Mucosa of stomach (tissue), 1 donor: Measurements from ENCODE around the gene AAGAB.

Experiments used
- H3K27me3 ChIP-seq: one replicate; pipeline ENCODE4 v1.7.0; 2013; ENCODE audit warnings: mild to moderate bottlenecking, low read length; ENCODE audit not compliant: control insufficient read depth, insufficient read depth
- H3K36me3 ChIP-seq: one replicate; pipeline ENCODE4 v1.7.0; 2013; ENCODE audit warnings: low read length; ENCODE audit not compliant: control insufficient read depth, insufficient read depth
- H3K4me1 ChIP-seq: one replicate; pipeline ENCODE4 v1.7.0; 2013; ENCODE audit warnings: mild to moderate bottlenecking, low read length; ENCODE audit not compliant: control insufficient read depth, insufficient read depth
- H3K4me3 ChIP-seq: one replicate; pipeline ENCODE4 v1.7.0; 2013; ENCODE audit warnings: low read length
- H3K9ac ChIP-seq: one replicate; pipeline ENCODE4 v1.7.0; 2013; ENCODE audit warnings: mild to moderate bottlenecking, low read length, moderate library complexity
- H3K9me3 ChIP-seq: one replicate; pipeline ENCODE4 v1.7.0; 2013; ENCODE audit warnings: mild to moderate bottlenecking, low read length, moderate library complexity; ENCODE audit not compliant: control insufficient read depth
- donor health status: Pancreatic carcinoma.

AAGAB gene

GRCh38 chr15:67224889-67225288 is 29.6 kb downstream of the AAGAB start:
- no peaks in the 10 kb centered on the region for H3K9me3 ChIP-seq
- H3K9ac ChIP-seq, result no peak overlapping the region
- no peaks in the 10 kb centered on the region for H3K4me1 ChIP-seq
- no peaks in the 10 kb centered on the region for H3K36me3 ChIP-seq
- no peak overlapping the region for H3K4me3 ChIP-seq
- H3K27me3 ChIP-seq, result no peaks in the 10 kb centered on the region

DNA sequence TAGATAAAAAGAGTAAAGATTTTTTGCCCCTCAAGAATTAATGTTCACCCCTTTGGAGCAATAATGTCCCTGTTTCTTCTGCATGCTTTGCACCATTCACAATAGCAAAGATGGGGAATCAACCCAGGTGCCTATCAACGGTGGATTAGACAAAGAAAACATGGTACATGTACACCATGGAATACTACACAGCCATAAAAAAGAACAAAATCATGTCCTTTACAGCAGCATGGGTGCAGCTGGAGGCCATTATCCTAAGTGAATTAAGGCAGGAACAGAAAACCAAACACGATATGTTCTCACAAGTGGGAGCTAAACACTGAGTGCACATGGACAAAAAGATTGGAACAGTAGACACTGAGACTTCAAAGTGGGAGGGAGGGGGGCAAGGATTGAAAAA is 35.2 kb downstream of the AAGAB start:
- no peaks in the 10 kb centered on the region for H3K4me1 ChIP-seq
- no peak overlapping the region for H3K9ac ChIP-seq
- H3K9me3 ChIP-seq, result no peaks in the 10 kb centered on the region
- no peaks in the 10 kb centered on the region for H3K27me3 ChIP-seq
- H3K36me3 ChIP-seq, result no peaks in the 10 kb centered on the region
- no peak overlapping the region for H3K4me3 ChIP-seq

- Histone ChIP-seq H3K4me1 (no peaks in the 10 kb centered on the region), H3K9me3 (no peaks in the 10 kb centered on the region), H3K9ac (no peak overlapping the region), H3K36me3 (no peaks in the 10 kb centered on the region), H3K27me3 (no peaks in the 10 kb centered on the region), H3K4me3 (no peak overlapping the region)
Measured at GRCh38 chr15:67218428-67218827, 36.0 kb downstream of the AAGAB start.

- Histone ChIP-seq H3K4me1 (no peaks in the 10 kb centered on the region), H3K9ac (no peak overlapping the region), H3K36me3 (no peaks in the 10 kb centered on the region), H3K27me3 (no peaks in the 10 kb centered on the region), H3K9me3 (no peaks in the 10 kb centered on the region), H3K4me3 (no peak overlapping the region)
Measured at GRCh38 chr15:67216859-67217258, 37.6 kb downstream of the AAGAB start.

GRCh38 chr15:67215102-67215501 is 39.4 kb downstream of the AAGAB start:
- H3K9me3 ChIP-seq, result no peaks in the 10 kb centered on the region
- H3K9ac ChIP-seq, result no peak overlapping the region
- H3K4me1 ChIP-seq, result no peaks in the 10 kb centered on the region
- no peaks in the 10 kb centered on the region for H3K36me3 ChIP-seq
- H3K27me3 ChIP-seq, result no peaks in the 10 kb centered on the region
- no peak overlapping the region for H3K4me3 ChIP-seq

- Histone ChIP-seq H3K9ac (no peak overlapping the region), H3K36me3 (no peaks in the 10 kb centered on the region), H3K9me3 (no peaks in the 10 kb centered on the region), H3K4me1 (no peaks in the 10 kb centered on the region), H3K4me3 (no peak overlapping the region), H3K27me3 (no peaks in the 10 kb centered on the region)
Measured at GRCh38 chr15:67212684-67213367, 41.6 kb downstream of the AAGAB start.

DNA sequence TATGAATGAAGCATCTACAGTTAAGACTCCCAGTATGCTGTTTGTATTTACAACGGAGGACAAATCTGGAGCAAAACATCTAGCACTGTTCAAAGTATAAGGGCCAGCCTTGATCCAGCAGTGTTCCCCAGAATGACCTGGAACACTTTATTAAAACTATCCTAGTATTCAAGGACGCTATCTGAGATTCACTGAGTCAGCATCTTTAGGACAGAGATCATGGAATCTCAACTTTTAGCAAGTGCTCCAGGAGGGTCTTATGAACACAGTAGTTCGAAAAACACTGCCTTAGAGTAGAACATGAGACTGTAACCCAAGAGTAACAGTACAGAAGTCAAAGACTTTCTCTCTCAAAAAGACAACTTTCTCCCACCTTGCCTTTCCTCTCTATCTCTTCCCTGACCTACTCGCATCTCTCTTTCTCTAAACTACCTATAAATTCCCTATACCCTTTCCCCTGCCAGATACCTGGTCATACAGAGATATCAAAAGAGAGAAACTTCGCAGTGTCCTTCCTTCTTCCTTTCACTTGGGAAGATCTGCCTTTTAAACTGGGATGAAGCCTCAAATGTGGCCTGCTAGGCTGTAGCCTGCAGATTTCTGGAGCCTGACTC is 43.8 kb downstream of the AAGAB start:
- no peaks in the 10 kb centered on the region for H3K36me3 ChIP-seq
- H3K9me3 ChIP-seq, result no peaks in the 10 kb centered on the region
- no peak overlapping the region for H3K9ac ChIP-seq
- H3K4me1 ChIP-seq, result no peaks in the 10 kb centered on the region
- no peak overlapping the region for H3K4me3 ChIP-seq
- H3K27me3 ChIP-seq, result no peaks in the 10 kb centered on the region

DNA sequence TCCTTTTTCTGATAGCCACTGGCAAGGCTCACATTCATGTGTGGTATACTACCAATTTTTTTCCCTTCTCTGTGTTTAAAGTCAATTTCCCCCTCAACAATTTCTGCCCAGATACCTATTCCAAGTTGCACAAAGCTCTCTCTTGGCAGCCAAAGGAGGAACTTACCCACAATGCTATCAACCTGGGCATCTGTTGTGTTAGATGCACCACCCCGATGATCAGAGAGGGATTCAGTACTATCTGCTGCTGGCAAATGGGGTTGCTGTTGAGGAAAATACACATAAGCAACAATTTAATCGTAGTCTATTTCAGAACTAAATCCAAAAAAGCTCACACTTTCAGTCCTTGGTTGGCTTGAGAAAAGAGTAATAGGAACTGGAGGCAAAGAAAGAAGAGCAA is 46.1 kb downstream of the AAGAB start:
- Histone ChIP-seq H3K27me3 (no peaks in the 10 kb centered on the region), H3K36me3 (no peaks in the 10 kb centered on the region), H3K4me3 (no peak overlapping the region), H3K9me3 (no peaks in the 10 kb centered on the region), H3K4me1 (no peaks in the 10 kb centered on the region), H3K9ac (no peak overlapping the region)

DNA sequence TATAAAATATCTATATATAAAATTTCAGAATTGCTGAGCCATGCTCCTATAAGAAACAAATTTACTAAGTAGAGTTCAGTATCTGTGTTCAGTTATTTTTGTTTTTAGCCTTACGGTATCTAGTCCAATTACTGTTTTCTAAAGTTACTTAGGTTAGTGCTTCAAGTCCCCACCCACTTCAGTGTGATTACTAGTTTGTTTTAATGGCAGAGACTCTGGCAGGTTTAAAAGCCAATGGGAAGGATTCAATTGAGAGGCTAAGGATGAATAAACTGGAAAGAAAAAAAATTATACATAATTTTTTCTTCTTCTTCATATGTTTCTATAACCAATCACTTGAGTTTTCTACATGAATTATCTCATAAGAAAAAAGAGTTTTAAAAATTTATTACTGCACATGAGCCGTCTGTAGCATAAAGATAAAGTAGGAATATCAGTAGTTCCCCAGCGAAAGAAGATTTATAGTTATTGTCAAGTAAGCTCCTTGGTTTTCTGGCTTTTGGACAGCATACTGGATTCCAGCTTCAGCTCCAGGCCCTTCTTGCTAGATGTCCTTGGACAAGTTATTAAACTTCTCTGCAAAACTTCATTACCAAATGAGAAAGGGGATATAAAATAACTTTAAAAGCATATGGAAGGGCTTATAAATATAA is 46.8 kb downstream of the AAGAB start:
- H3K36me3 ChIP-seq, result no peaks in the 10 kb centered on the region
- no peak overlapping the region for H3K4me3 ChIP-seq
- no peaks in the 10 kb centered on the region for H3K4me1 ChIP-seq
- H3K9me3 ChIP-seq, result no peaks in the 10 kb centered on the region
- no peaks in the 10 kb centered on the region for H3K27me3 ChIP-seq
- no peak overlapping the region for H3K9ac ChIP-seq

GRCh38 chr15:67202991-67203390 is 51.5 kb downstream of the AAGAB start:
- H3K4me3 ChIP-seq, result no peak overlapping the region
- no peaks in the 10 kb centered on the region for H3K27me3 ChIP-seq
- no peak overlapping the region for H3K9ac ChIP-seq
- no peaks in the 10 kb centered on the region for H3K9me3 ChIP-seq
- no peaks in the 10 kb centered on the region for H3K36me3 ChIP-seq
- H3K4me1 ChIP-seq, result no peaks in the 10 kb centered on the region

DNA sequence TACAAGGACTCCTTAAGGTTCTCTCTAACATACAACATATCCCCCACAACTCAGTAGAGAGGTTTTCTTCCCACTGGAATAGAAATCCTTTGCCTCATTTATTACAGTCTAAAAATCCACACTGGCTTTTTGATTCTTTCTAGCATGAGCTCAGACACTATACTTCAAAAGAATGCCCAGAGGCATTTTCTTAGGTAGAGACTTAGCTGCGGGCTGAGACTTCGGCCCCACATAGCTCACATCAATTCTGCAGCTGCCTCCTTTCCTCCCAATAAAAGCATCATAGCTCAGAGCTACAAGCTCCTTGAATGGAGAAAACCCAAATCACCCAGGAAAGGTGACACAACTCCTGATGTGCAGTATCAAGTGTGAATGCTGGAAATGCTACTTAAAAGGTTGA is 52.4 kb downstream of the AAGAB start:
- no peaks in the 10 kb centered on the region for H3K27me3 ChIP-seq
- H3K4me1 ChIP-seq, result no peaks in the 10 kb centered on the region
- no peak overlapping the region for H3K4me3 ChIP-seq
- no peaks in the 10 kb centered on the region for H3K9me3 ChIP-seq
- no peak overlapping the region for H3K9ac ChIP-seq
- no peaks in the 10 kb centered on the region for H3K36me3 ChIP-seq

DNA sequence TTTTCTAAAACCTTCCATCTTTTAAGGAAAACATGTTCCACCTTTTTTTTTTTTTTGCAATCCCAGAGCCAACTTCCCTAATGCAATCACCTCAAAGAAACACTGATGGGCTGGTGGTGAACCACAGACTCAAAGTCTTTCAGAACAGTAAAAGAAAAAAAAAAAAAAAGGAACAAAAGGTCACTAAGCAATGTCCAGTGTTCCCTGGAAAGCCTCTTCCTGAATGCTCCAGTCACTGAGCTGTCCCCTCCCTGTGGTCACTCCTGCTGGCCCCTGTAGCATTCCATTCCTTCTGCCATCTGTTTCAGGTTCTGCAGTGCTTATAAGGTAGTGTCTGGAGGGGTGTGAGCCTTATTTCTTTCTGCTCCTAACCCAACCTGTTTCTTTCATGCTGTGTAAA is 53.3 kb downstream of the AAGAB start:
- no peaks in the 10 kb centered on the region for H3K36me3 ChIP-seq
- no peaks in the 10 kb centered on the region for H3K9me3 ChIP-seq
- no peak overlapping the region for H3K9ac ChIP-seq
- no peaks in the 10 kb centered on the region for H3K4me1 ChIP-seq
- no peak overlapping the region for H3K4me3 ChIP-seq
- no peaks in the 10 kb centered on the region for H3K27me3 ChIP-seq
